H9 (cell line): ENCODE results near the gene RPL11. TPM values are rescaled to one million over a fixed set of nuclear protein-coding genes. Genes with fewer than 3 reads are reported as not detected.

Experiments used
- DNase-seq: peaks from one replicate; pipeline ENCODE4 v3.0.0-alpha.2; 2017
- H2AFZ ChIP-seq: one replicate; pipeline ENCODE4 v1.6.1; 2013; ENCODE audit warnings: mild to moderate bottlenecking, low read length, control low read depth, moderate library complexity
- H2AK5ac ChIP-seq: 2 replicates; pipeline ENCODE4 v1.6.1; 2013; ENCODE audit warnings: low read length, control low read depth, mixed read lengths; ENCODE audit not compliant: insufficient read length
- H2BK120ac ChIP-seq: one replicate; pipeline ENCODE4 v1.6.1; 2013; ENCODE audit warnings: low read depth, mild to moderate bottlenecking, low read length, control low read depth, inconsistent platforms; ENCODE audit not compliant: poor library complexity, severe bottlenecking
- H2BK12ac ChIP-seq: 2 replicates; pipeline ENCODE4 v1.6.1; 2013; ENCODE audit warnings: low read length, control low read depth, mixed read lengths, low read depth; ENCODE audit not compliant: insufficient read length
- H2BK15ac ChIP-seq: 2 replicates; pipeline ENCODE4 v1.6.1; 2013; ENCODE audit warnings: low read depth, low read length, control low read depth
- H2BK20ac ChIP-seq: one replicate; pipeline ENCODE4 v1.6.1; 2013; ENCODE audit warnings: low read depth, mild to moderate bottlenecking, low read length, control low read depth, inconsistent platforms; ENCODE audit not compliant: poor library complexity, severe bottlenecking
- H2BK5ac ChIP-seq: 2 replicates; pipeline ENCODE4 v1.6.1; 2013; ENCODE audit warnings: low read length, control low read depth, mixed read lengths; ENCODE audit not compliant: insufficient read length
- H3K14ac ChIP-seq: 2 replicates; pipeline ENCODE4 v1.6.1; 2013; ENCODE audit warnings: low read length, control low read depth; ENCODE audit not compliant: insufficient read depth
- H3K18ac ChIP-seq: 2 replicates; pipeline ENCODE4 v1.6.1; 2013; ENCODE audit warnings: low read depth, mild to moderate bottlenecking, mixed read lengths, low read length, control low read depth; ENCODE audit not compliant: insufficient read length
- H3K23ac ChIP-seq: 2 replicates; pipeline ENCODE4 v1.6.1; 2013; ENCODE audit warnings: low read length, control low read depth, mixed read lengths, low read depth; ENCODE audit not compliant: insufficient read length
- H3K23me2 ChIP-seq: 2 replicates; pipeline ENCODE4 v1.6.1; 2013; ENCODE audit warnings: low read depth, mild to moderate bottlenecking, mixed read lengths, low read length, control low read depth; ENCODE audit not compliant: insufficient read length, poor library complexity, severe bottlenecking
- H3K27ac ChIP-seq: 2 replicates; pipeline ENCODE4 v1.5.1; 2013; ENCODE audit warnings: low read length, control low read depth, mixed read lengths, low read depth; ENCODE audit not compliant: insufficient read length
- H3K27me3 ChIP-seq: 2 replicates; pipeline ENCODE4 v1.6.1; 2013; ENCODE audit warnings: low read length, control low read depth, inconsistent platforms; ENCODE audit not compliant: insufficient read depth
- H3K4ac ChIP-seq: 2 replicates; pipeline ENCODE4 v1.6.1; 2013; ENCODE audit warnings: low read depth, mild to moderate bottlenecking, control low read depth, inconsistent platforms, low read length, moderate library complexity
- H3K4me1 ChIP-seq: 2 replicates; pipeline ENCODE4 v1.6.1; 2013; ENCODE audit warnings: low read length, control low read depth, inconsistent platforms; ENCODE audit not compliant: insufficient read depth
- H3K4me2 ChIP-seq: 2 replicates; pipeline ENCODE4 v1.6.1; 2013; ENCODE audit warnings: low read length, control low read depth, mixed read lengths; ENCODE audit not compliant: insufficient read length, insufficient read depth
- H3K56ac ChIP-seq: 2 replicates; pipeline ENCODE4 v1.6.1; 2013; ENCODE audit warnings: low read depth, mild to moderate bottlenecking, mixed read lengths, low read length, control low read depth; ENCODE audit not compliant: insufficient read length
- H3K79me1 ChIP-seq: 2 replicates; pipeline ENCODE4 v1.6.1; 2013; ENCODE audit warnings: low read depth, mild to moderate bottlenecking, moderate library complexity, low read length, control low read depth, inconsistent platforms; ENCODE audit not compliant: insufficient read depth, poor library complexity, severe bottlenecking
- H3K79me2 ChIP-seq: 2 replicates; pipeline ENCODE4 v1.6.1; 2013; ENCODE audit warnings: low read length, control low read depth, inconsistent platforms; ENCODE audit not compliant: insufficient read depth
- H3K9ac ChIP-seq: 2 replicates; pipeline ENCODE4 v1.6.1; 2013; ENCODE audit warnings: low read length, control low read depth, mixed read lengths; ENCODE audit not compliant: insufficient read length; ENCODE audit errors: extremely low read depth
- H3K9me3 ChIP-seq: one replicate; pipeline ENCODE4 v1.6.1; 2013; ENCODE audit warnings: low read depth, low read length, inconsistent platforms; ENCODE audit not compliant: control insufficient read depth
- H3T11ph ChIP-seq: one replicate; pipeline ENCODE4 v1.6.1; 2013; ENCODE audit warnings: mild to moderate bottlenecking, low read length, control low read depth, inconsistent platforms
- H4K20me1 ChIP-seq: one replicate; pipeline ENCODE4 v1.6.1; 2013; ENCODE audit not compliant: control insufficient read depth, insufficient read length, insufficient read depth
- H4K5ac ChIP-seq: 2 replicates; pipeline ENCODE4 v1.6.1; 2013; ENCODE audit warnings: low read depth, mild to moderate bottlenecking, mixed read lengths, low read length, control low read depth; ENCODE audit not compliant: insufficient read length
- H4K8ac ChIP-seq: replicated peaks from 2 replicates; pipeline ENCODE4 v1.6.1; 2013; ENCODE audit warnings: low read length, control low read depth, mixed read lengths, low read depth; ENCODE audit not compliant: insufficient read length
- H4K91ac ChIP-seq: 2 replicates; pipeline ENCODE4 v1.6.1; 2013; ENCODE audit warnings: low read depth, mild to moderate bottlenecking, moderate library complexity, mixed read lengths, low read length, control low read depth; ENCODE audit not compliant: insufficient read length
- H3K27ac Mint-ChIP-seq, 3 experiments: 2 replicates in 2 of 3; 3 replicates in 1 of 3; pipeline ENCODE4 v1.8.0; 2020 to 2021; ENCODE audit warnings: mixed read lengths in 3 of 3, mild to moderate bottlenecking in 1 of 3, moderate library complexity in 1 of 3
- H3K27me3 Mint-ChIP-seq: 2 replicates; pipeline ENCODE4 v1.8.0; 2021; ENCODE audit warnings: low read depth, mild to moderate bottlenecking, moderate library complexity, mixed read lengths
- H3K36me3 Mint-ChIP-seq, 3 experiments: 2 replicates in 2 of 3; 3 replicates in 1 of 3; pipeline ENCODE4 v1.8.0; 2020 to 2021; ENCODE audit warnings: low read depth in 3 of 3, mixed read lengths in 3 of 3; ENCODE audit not compliant: insufficient read depth in 1 of 3
- H3K4me1 Mint-ChIP-seq, 2 experiments: 2 replicates each; pipeline ENCODE4 v1.8.0; 2020; ENCODE audit warnings: mixed read lengths in 2 of 2
- H3K4me3 Mint-ChIP-seq, 2 experiments: 2 replicates in 1 of 2; 3 replicates in 1 of 2; pipeline ENCODE4 v1.8.0; 2020 to 2021; ENCODE audit warnings: mild to moderate bottlenecking in 2 of 2, mixed read lengths in 2 of 2, moderate library complexity in 1 of 2
- H3K9me3 Mint-ChIP-seq, 2 experiments: 2 replicates in 1 of 2; 3 replicates in 1 of 2; pipeline ENCODE4 v1.8.0; 2020; ENCODE audit warnings: mild to moderate bottlenecking in 2 of 2, mixed read lengths in 2 of 2, moderate library complexity in 1 of 2
- CTCF ChIP-seq: fragments of 200-600 bp; sonication (generic); conservative IDR thresholded peaks from 3 replicates; pipeline ENCODE4 v1.8.0; 2021; ENCODE audit warnings: antibody characterized with exemption, mild to moderate bottlenecking
- WGBS: extraction: QIAGEN DNeasy Blood & Tissue Kit; methylation state at CpG from one replicate; pipeline ENCODE4 v1.1.7; 2013; ENCODE audit warnings: missing lambda C conversion rate, low lambda C conversion rate, mixed read lengths; ENCODE audit not compliant: insufficient read length; ENCODE audit errors: extremely low coverage; 5-methylcytosine and 5-hydroxymethylcytosine counted together
- total RNA-seq: library from RNA; stranded (reverse); gene quantifications from 2 replicates; pipeline ENCODE4 v1.2.1, GENCODE V29; 2021

Gene RPL11
- total RNA-seq, 1 experiment from 2014 or later, result 1,618 TPM

GRCh38 chr1:23660671-23661070 is 30.9 kb upstream of the RPL11 start:
- Mint-ChIP-seq H3K27ac (no peak overlapping the region; a peak in 1 of 7 replicates), H3K4me1 (peaks cover 4 to 6% of the 10 kb centered on the region in 2 experiments), H3K9me3 (no peaks in the 10 kb centered on the region; a peak in 1 of 5 replicates), H3K36me3 (no peaks in the 10 kb centered on the region), H3K27me3 (peaks cover 3% of the 10 kb centered on the region; the same call in 1 of the 2 replicates), H3K4me3 (no peak overlapping the region)
- no peaks in the 10 kb centered on the region for H3K4me1 ChIP-seq
- no peak overlapping the region for H3K4me2 ChIP-seq
- TF ChIP-seq CTCF, result no peak
- no peaks in the 10 kb centered on the region for H3K27me3 ChIP-seq
- H4K8ac ChIP-seq, result no peak overlapping the region
- no peak overlapping the region for H4K5ac ChIP-seq
- no peak overlapping the region for H3K9ac ChIP-seq
- no peak overlapping the region for H2BK20ac ChIP-seq
- no peaks in the 10 kb centered on the region for H3K23me2 ChIP-seq
- DNase-seq, result no peak
- no peak overlapping the region for H2AFZ ChIP-seq
- no peak overlapping the region for H3K23ac ChIP-seq
- H2BK5ac ChIP-seq, result no peak overlapping the region
- WGBS, result no CpG with 5 or more reads among the region's 9 CpGs
- H3T11ph ChIP-seq, result no peak overlapping the region
- no peaks in the 10 kb centered on the region for H3K79me1 ChIP-seq
- no peaks in the 10 kb centered on the region for H3K79me2 ChIP-seq
- H3K4ac ChIP-seq, result no peak overlapping the region
- no peak overlapping the region for H4K91ac ChIP-seq
- H3K18ac ChIP-seq, result no peak overlapping the region
- H3K14ac ChIP-seq, result no peak overlapping the region; the same call in 1 of the 2 replicates
- no peak overlapping the region for H2BK15ac ChIP-seq
- no peak overlapping the region for H3K56ac ChIP-seq
- H4K20me1 ChIP-seq, result no peaks in the 10 kb centered on the region
- no peak overlapping the region for H3K27ac ChIP-seq
- H2BK120ac ChIP-seq, result no peak overlapping the region
- no peak overlapping the region for H2AK5ac ChIP-seq
- no peaks in the 10 kb centered on the region for H3K9me3 ChIP-seq
- no peak overlapping the region for H2BK12ac ChIP-seq
